Glomerular endothelial cell (primary cell): ENCODE results near the gene DDX47. TPM values are rescaled to one million over a fixed set of nuclear protein-coding genes. Genes with fewer than 3 reads are reported as not detected.
A peak's percentile ranks its signal among the peaks of the same experiment; 100 is the strongest.
"Not testable (repeated sequence)": the region's sequence is repeated elsewhere in the genome, so short reads cannot be mapped to it uniquely, and the experiment has no call there.

Source experiments
- DNase-seq: peaks from one replicate; pipeline ENCODE4 v3.0.0-alpha.2; 2011; ENCODE audit warnings: low read depth, low spot score; ENCODE audit errors: extremely low read depth
- total RNA-seq: library from RNA; depleted of rRNA; stranded (reverse); fragments of >200 nt; gene quantifications from 2 replicates; pipeline ENCODE4 v1.2.3, GENCODE V29; 2015

Gene DDX47
- total RNA-seq, 1 donor from 2014 or later, result 49.5 TPM

- no peak for DNase-seq
Observed at GRCh38 chr12:12796928-12797793, 16.0 kb upstream of the DDX47 start.

- no peak for DNase-seq
Observed at GRCh38 chr12:12797794-12798152, 15.4 kb upstream of the DDX47 start.

- no peak for DNase-seq
Observed at GRCh38 chr12:12798480-12798879, 14.7 kb upstream of the DDX47 start.

GRCh38 chr12:12799163-12799920 lies 13.8 kb upstream of the DDX47 start:
- DNase-seq, result no peak

GRCh38 chr12:12800406-12801180 lies 12.6 kb upstream of the DDX47 start:
- no peak for DNase-seq

- not testable (repeated sequence) for DNase-seq
Observed at GRCh38 chr12:12801656-12802055, 11.5 kb upstream of the DDX47 start.

GRCh38 chr12:12803186-12803585 lies 10.0 kb upstream of the DDX47 start:
- no peak for DNase-seq

- no peak for DNase-seq
Observed at GRCh38 chr12:12804011-12804410, 9.1 kb upstream of the DDX47 start.

- no peak for DNase-seq
Observed at GRCh38 chr12:12804432-12804886, 8.7 kb upstream of the DDX47 start.

- DNase-seq, result no peak
Observed at GRCh38 chr12:12806784-12807516, 6.2 kb upstream of the DDX47 start.

GRCh38 chr12:12807517-12807903 lies 5.6 kb upstream of the DDX47 start:
- DNase-seq, result not testable (repeated sequence)

GRCh38 chr12:12807970-12808702 lies 5.0 kb upstream of the DDX47 start:
- peak; percentile 89 for DNase-seq

GRCh38 chr12:12810553-12811021 lies 2.6 kb upstream of the DDX47 start:
- no peak for DNase-seq

GRCh38 chr12:12811343-12811742 lies 1.8 kb upstream of the DDX47 start:
- no peak for DNase-seq

- no peak for DNase-seq
Observed at GRCh38 chr12:12812174-12812573, 972 bp upstream of the DDX47 start.

GRCh38 chr12:12812618-12813119 lies 477 bp upstream of the DDX47 start:
- no peak for DNase-seq

- no peak for DNase-seq
Observed at GRCh38 chr12:12817616-12818015, 4.5 kb downstream of the DDX47 start.

GRCh38 chr12:12818701-12819100 lies 5.6 kb downstream of the DDX47 start:
- no peak for DNase-seq

GRCh38 chr12:12819221-12819620 lies 6.1 kb downstream of the DDX47 start:
- DNase-seq, result no peak
